Measurements from ENCODE around the gene GRAMD2B.
"Not testable (repeated sequence)": the region's sequence is repeated elsewhere in the genome, so short reads cannot be mapped to it uniquely, and the experiment has no call there.

Gene GRAMD2B

DNA sequence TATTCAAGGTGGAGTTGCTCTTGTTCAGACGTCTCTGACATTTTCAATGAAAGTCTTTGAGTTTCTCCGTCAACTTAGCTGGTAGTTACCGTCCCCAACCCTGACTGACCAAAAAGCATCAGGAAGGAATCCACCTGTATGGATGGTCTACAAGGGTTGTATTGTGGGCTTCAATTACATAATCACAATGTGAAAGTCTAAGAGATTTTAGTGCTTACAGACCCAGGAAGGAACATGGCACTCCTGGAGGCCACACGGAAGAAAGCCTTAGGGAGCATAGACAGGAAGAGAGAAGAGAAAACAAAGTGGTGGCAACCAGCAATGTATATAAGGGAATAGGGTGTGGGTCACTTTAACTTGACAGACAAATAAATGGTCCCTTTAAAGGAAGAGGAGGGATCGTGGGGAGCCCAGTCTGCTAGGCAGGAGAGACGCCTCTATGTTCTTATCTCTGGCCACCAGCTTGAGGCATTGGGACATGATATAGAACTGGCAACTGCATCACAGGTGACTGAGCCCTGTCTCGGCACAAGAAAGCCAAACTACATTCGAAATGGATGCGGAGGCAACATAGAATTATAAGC lies 91.4 kb downstream of the GRAMD2B start:
- DNase-seq: no peak

DNA sequence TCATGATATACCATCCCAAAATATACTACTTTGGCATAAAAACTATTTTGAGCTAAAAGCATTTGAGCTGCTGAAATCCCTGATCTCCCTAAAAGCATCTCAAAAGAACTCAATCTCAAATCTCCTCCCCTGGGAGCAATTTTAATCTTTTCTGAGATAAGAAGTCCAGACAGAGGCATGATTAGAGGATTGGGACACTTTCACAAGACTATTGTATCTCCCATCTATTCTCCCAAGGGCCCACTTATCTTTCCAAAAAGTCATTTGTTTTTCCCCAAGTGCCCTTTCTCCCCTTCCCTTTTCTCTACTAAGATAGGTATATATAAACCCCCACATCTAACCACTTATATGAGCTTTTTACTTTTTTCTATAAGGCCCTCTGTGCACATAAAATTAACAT lies 92.1 kb downstream of the GRAMD2B start:
- no peak for DNase-seq

DNA sequence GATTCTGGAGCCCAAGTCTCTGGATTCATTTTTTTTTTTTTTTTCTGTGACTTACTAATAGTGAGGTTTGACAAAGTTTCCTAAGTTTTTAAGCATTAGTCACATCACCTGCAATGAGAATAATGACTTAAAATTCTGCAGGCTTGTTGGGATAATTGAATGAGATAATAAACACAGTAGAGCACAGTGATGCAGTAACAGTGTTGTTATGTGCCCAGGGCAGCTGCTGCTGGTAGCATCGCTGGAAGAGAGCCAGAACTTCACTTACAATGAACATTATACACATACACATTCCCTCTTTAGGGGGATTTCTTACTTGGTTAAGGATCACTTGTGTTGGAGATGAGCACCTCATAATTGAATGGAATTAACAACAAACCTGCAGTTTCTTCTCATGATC lies 92.9 kb downstream of the GRAMD2B start:
- DNase-seq: peak in 1 of 2 experiments; percentile 21

DNA sequence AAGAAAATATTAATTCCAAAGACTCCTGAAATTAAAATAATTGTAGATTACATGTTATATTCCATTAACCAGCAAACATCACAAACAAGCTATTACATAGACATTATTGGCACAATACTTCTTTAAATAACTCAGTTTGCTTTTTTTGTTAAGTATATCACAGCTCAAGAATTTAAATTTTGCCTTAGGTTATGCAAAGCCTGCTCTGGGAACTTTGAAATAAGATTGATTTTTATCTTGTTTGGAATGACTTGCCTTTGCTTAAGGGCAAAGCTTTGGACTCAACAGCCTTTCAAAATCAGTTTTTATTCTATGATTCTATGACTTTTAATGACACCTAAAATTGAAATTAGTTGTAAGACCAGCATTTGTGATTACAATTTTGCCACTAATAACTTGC lies 93.6 kb downstream of the GRAMD2B start:
- no peak for DNase-seq

DNA sequence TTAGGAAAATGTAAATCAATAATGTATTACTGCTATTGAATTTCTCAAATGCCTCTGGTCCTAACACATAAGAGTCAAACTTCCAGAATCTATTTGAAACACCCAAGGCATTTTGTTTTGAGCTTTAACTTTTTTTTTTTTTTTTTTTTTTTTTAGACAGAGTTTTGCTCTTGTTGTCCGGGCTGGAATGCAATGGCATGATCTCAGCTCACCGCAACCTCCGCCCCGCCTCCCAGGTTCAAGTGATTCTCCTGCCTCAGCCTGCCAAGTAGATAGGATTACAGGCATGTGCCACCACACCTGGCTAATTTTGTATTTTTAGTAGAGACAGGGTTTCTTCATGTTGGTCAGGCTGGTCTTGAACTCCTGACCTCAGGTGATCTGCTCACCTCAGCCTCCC lies 96.0 kb downstream of the GRAMD2B start:
- DNase-seq: not testable (repeated sequence)

DNA sequence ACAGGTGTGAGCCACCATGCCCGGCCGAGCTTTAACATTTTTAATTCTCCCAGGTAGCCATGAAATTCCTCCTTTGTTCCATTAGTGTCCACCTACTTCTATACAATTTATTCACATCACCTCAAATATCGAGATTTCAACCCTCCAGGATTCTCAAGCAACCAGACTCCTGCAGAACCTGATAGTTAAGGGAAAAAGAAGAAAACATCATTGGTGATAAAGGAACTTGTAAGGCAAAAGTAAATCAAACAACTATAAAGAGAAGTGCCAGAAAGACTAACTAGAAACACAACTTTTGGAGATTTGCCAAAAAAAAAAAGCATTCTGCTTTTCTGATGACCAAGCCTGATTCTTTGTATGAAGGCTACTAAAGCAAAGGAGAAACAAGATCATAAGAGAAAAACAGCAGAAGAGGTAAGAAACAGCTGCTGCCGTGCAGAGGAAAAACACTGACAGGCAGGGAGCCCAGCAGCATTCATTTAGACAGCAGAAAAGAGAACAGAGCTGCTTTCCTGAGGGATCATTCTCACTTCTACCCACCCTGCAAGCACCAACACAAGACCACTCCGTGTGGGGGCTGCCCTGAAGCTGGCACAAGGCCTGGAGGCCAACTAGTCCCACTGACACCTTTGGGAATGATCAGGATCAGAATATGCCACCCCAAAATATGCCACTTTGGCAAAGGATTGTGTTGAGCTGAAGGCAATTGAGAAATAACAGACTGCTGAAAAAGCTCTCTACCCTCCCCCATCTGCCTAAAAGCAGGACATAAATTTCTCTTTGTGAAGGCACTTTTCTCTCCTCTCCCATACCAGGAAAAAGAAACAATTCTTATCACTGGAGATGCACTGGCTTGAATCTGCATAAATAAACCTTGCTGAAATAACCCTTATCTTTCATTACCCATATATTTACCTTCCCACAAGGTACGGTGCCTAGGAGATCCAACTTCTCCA lies 96.7 kb downstream of the GRAMD2B start:
- DNase-seq: no peak

DNA sequence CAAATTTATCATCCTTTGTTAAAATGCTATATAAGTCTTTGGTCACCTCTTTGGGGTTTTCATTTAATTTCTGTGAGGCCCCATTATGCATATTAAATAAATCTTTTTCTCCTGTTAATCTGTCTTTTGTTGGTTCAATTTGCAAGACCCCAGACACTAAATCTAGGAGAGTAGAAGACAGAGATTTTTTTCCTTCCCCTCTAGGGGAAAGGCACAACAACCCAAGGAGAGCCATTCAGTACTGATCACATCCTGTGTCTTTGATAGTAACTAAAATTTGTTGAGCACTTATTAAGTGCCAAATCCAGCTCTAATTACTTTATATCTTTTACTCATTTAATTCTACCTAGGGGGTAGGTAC lies 97.4 kb downstream of the GRAMD2B start:
- DNase-seq: no peak

DNA sequence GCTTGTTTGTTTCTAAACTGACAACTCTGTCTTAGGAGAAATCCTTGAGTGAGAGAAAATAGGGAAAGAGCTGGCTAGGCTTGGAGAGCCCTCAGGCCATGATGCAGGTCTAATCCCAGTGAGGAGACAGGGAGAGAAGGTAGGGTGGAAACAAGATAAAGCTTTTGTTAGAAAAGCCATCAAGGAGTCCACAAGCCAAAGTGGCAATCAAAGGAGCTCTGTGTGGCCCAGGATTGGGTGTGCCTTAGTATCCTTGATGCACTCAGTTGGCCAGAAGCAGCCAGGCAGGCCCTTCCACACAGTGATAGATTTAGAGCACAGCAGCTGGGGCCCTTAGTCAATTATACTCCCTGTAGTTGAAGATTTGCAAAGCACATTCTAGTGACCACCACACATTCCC lies 97.9 kb downstream of the GRAMD2B start:
- DNase-seq: no peak

DNA sequence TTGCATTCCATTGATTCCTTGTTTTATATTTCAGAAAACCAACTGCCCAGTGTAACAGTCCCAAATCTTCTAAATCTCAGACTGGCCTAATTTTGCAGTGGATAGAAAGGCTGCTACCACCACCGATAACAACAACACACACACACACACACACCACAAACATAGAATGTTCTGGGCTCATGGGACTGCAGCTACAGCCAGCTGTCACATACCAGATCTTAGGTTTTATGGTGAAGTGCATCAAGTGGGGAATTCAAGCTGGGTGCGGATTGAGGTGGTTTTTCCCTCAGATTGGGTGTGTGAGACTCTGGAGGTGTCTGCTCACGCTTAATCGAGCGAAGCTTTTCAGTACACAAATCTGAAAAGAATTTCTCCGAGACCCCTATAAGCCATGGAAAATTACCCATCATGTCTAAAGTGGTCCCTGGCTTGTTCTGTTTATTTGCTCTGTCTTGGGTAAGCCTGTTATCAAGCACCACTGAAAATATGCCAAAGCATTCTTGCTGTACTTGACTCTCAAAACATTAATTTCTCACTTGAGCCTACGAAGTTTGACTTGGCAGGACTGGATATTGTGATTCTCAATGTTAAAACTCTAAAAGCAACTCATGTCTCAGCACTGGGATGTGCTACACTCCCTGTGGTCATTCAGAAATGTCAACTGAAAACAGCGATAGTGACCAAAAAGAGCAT lies 100.8 kb downstream of the GRAMD2B start:
- DNase-seq: no peak

DNA sequence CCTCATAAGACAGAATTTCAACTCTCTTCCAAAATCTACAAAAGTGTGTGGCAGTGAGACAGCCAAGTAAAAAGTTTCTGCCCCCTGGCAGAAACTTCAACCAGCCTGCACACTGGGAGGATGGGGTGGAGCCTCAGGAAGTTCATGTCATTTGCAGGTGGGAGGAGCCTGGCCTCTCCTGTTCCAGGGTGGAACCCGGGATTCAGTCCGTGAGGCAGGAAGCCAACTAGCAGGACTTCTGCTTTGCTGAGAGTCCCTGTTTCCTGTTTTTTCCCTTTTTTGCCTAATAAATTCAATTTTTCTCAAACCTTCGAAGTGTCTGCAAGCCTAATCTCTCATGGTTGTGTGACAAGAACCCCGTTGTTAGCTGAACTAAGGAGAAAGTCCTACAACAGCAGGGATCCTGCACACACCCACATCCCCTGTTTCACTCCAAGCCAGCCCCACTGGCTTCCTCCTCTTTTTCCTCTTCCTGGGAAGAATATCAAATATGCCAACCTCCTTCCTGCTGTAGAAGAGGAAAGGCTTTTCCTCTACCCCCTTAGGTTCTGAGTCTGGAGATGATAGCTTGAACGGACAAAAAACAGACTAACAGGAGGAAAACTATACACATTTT lies 102.5 kb downstream of the GRAMD2B start:
- peak in 1 of 2 experiments; percentile 33 for DNase-seq

DNA sequence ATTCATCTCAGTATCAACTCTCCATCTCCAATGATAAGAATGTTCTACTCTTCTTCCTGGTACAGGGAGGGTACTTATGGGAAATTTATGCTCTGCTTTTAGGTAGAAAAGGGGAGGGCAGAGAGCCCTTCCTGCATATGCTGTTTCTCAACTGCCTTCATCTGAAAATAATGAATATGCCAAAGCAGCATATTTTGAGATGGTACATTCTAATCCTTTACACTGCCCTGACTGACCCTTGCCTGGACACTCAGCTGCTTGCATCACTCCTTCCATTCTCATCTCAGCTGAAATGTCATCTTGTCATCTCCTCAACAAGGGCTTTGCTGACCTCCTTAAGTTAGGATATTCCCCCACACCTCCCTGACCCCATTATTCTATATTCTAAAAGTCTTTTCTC lies 103.3 kb downstream of the GRAMD2B start:
- DNase-seq: no peak

DNA sequence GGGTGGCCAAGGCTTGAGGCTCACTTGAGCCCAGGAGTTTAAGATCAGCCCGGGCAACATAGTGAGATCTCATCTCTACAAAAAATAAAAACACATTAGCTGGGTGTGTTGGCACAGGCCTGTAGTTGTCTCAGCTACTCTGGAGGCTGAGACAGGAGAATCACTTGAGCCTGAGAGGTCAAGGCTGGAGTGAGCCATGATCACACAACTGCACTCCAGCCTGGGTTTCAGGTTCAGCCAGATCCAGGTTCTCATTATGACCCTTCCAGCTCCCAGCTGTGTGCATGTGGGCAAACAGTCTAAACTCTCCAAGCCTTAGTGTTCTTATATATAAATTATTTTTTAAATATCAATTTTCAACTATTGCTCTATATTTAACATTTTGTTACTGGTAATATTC lies 103.9 kb downstream of the GRAMD2B start:
- DNase-seq: no peak

DNA sequence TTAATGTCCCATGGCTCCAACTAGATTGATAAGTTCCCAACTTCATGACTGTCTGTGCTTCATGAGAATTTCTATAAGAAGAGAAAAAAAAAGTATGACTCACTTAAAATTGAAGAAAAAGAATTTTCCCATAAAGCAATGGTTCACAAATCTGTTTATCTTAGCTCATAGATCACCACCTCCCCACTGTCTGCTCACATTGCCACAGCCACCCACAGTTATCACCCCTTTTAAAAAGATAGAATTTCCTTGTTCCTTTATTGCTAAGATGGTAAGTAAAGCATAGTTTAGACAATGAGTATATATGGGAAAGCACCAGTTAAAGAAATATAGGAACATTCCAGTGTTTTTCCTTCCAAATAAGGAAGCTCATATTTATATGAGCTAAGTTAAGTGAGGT lies 104.7 kb downstream of the GRAMD2B start:
- no peak for DNase-seq

DNA sequence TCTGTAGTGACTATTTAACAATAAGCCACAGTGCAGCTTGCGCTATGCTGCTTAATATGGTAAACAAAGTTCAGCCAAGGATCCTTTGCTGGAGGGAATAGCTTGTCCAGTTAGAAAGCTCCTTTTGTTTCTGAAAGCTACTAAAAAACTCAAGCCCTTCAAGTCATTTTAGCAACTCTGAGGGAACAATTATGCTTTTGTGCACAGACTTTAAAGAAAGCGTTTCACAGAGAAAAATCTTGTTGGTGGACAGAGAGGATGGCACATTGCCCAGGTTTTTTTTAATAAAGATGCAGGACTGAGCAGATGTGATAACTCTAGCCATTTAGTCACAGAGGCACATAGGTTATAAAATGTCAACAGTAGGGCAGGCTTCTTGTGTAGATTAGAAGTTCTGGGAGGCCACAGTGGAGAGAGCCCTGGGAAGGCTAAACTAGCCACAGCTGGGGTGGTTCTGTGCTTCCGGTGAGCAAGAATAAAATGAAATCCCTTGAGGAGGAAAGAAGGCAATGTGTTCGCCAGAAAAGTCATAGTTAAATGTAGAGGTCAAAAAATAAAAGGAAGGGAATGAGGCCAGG lies 108.4 kb downstream of the GRAMD2B start:
- DNase-seq: no peak

DNA sequence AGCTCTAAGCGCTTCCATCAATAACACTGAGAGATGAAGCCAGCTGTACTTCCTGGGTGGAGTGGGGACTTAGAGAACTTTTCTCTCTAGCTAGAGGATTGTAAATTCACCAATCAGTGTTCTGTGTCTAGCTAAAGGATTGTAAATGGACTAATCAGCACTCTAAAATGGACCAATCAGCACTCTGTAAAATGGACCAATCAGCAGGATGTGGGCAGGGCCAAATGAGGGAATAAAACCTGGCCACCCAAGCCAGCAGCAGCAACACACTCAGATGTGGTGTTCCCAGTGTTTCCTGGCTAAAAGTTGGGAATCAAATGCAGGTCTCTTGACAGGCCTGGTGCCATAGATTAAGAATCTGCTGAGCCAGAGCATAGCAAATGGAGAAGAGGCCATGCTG lies 111.3 kb downstream of the GRAMD2B start:
- DNase-seq: no peak

DNA sequence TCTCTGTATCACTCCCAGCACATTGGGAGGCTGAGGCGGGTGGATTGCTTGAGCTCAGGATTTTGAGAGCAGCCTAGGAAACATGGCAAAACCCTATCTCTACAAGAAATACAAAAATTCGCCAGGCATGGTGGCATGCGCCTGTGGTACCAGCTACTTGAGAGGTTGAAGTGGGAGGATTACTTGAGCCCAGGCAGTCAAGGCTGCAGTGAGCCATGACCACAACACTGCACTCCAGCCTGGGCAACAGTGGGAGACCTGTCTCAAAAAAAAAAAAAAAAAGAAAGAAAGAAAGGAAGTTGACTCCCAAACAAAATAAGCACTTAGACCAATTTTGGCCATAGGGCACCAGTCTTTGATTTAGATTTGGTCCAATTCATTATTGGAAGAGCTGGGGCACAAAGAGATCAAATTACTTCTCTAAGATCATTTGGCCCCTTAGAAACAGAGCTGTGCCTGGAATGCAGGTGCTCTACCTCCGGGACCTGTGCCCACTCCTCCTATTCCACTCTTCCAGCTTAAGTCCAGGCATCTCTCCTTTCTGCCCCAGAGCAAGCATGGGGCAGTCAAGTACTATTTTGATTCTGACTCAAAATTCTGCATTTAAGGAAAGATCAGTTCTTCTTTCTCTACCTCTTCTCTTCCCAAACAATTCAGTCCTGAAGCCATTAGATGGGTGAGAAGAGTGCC lies 112.8 kb downstream of the GRAMD2B start:
- DNase-seq: no peak

DNA sequence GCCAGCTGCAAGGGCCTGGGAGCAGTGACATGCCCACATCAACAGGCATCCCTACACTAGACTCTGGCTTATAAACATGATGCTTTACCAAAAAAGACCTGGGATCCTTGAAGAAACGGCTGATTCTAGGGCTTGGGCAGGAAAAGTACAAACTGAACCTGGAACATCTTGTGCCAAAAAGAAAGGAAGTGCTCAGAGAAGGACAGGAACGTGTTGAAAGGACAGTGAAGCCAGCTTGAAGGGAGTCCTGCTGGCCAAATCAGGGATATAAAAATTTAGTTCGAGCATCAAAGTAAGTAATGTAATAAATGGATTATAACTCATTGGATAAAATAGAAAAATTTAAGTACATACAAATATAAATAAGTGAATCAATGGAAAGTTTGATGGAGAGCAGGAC lies 113.7 kb downstream of the GRAMD2B start:
- no peak for DNase-seq

DNA sequence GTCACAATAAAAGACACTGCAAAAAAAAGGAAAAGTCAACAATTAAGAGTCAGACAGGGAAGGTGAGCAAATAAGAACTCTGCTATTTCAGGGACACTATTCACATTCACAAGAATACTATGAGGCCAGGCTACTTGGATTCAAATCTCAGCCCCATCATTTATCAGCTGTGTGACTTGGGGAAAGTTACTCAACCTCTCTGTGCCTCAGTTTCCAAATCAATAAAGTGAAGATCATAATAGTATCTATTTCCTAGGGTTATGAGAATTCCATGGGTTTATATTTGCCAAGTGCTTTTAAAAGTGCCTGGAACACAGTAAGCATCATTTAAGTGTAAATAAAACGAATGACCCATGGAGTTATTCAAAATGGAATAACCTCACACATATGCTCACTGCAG lies 115.4 kb downstream of the GRAMD2B start:
- no peak for DNase-seq

DNA sequence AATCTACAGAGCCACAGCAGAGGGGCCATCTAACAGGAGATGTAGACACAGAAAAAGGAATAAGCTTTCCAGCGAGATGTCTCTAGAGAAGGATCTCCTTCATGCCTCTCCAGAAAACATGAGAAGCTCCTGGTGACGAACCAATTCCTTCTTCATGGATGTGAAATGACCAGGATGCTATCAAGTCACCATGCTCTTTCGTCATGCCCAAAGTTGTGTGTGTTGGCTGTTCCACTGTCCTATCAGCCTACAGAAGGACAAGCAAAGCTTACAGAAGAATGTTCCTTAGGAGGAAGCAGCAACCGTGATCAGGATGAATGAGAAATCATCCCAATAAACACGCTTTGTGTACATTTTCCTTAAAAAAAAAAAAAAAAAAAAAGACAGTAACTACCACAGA lies 117.4 kb downstream of the GRAMD2B start:
- no peak for DNase-seq

DNA sequence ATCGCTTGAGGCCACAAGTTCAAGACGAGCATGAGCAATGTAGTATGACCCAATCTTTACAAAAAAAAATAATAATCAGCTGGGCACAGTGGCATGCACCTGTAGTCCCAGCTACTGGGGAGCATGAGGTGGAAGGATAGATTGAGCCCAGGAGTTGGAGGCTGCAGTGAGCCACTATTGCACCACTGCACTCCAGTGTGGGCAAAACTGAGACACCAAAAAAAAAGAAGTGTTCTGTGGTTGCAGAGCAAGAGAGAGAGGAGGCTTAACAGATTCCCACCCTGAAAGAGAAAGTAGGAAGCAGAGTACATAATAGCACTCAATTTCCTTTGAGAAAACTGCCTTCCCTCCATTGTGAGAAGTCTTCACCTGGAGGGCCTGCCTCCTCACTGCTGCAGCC lies 119.2 kb downstream of the GRAMD2B start:
- no peak for DNase-seq

DNA sequence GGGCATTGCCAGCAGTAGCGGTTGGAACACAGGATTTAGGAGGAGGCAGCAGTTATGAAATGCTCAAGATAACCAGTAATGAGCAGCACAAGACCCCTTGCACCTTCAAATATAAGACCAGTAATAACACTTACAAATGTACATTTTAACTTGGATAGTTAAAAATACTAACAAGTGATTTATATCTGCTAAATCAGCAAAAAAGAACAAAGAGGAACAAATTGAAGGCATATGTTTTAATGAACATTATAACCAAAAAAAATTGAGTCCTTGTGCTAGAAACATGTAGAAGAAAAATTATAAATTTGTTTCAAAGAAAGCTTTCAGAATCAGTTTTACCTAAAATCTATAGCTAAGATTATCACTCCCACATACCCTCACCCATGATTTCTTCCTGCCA lies 119.8 kb downstream of the GRAMD2B start:
- no peak for DNase-seq

DNA sequence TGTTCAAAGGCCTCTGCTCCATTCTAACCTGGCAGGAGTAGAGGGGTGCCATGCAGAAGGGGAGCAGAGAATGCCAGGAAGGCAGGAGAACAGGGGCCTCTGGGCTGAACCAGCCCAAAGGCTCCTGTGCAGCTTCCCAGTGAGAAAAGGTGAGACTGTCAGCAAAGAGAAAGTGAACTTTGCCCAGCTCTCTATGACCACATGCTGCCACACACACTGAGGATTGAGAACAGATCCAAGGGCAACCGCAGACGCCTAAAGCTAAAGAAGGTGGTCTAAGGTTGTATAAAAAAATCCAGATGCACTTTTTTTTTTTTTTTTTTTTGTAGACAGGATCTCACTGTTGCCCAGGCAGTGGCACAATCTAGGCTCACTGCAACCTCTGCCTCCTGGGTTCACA lies 120.5 kb downstream of the GRAMD2B start:
- no peak for DNase-seq

Data from NCI-H446 (cell line).